NCI-H1417 (cell line): Measurements from ENCODE around the gene ARL8A.
"Not testable (repeated sequence)": the region's sequence is repeated elsewhere in the genome, so short reads cannot be mapped to it uniquely, and the experiment has no call there.

Experiments used
- DNase-seq, 3 experiments: peaks; one replicate each; lab custom pipeline; 2025; lab: John Stamatoyannopoulos, UW

Gene ARL8A

GRCh38 chr1:202158810-202159533 is 14.4 kb upstream of the ARL8A start:
- DNase-seq: no peak

DNA sequence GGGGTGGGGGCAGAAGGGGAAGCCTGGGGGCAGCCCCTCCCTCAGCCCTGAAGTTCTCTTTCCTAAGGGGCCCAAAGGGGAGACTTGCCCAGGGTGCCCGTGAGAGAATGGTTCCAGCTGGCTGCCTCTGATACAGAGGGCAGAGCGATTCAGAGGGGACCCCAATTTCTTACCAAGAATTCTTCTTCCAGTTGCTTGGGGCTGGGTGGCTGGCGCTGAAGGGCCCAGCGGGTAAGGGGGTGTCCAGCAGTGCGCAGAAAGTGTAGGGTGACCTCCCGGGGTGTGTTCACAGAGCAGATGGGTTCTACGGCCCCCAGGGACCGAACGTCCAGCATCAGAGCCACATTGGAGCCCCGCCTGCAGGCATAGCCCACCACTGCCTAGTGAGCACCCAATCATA is 13.4 kb upstream of the ARL8A start:
- no peak for DNase-seq

DNA sequence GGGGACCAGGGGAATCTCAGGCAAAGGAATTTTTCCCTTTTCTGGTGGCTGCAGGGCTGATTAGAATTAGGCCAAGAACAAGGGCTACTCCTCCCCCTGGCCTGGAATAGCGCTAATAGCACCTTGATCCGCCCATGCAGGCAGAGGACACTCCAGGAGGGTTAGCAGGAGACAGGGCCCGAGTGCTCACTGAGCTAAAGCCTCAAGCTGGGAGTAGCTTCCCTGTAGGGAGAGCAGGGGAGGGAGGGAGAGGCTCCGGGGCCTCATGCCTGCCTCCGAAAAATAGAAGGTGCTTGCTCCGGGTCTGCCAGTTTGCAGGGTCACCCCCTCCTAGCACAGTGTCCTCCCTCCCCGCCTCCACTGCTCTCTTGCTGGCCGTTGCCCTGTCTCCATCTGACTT is 12.1 kb upstream of the ARL8A start:
- no peak for DNase-seq

GRCh38 chr1:202155478-202156021 is 11.0 kb upstream of the ARL8A start:
- DNase-seq: peak in 1 of 3 experiments; percentile 15

DNA sequence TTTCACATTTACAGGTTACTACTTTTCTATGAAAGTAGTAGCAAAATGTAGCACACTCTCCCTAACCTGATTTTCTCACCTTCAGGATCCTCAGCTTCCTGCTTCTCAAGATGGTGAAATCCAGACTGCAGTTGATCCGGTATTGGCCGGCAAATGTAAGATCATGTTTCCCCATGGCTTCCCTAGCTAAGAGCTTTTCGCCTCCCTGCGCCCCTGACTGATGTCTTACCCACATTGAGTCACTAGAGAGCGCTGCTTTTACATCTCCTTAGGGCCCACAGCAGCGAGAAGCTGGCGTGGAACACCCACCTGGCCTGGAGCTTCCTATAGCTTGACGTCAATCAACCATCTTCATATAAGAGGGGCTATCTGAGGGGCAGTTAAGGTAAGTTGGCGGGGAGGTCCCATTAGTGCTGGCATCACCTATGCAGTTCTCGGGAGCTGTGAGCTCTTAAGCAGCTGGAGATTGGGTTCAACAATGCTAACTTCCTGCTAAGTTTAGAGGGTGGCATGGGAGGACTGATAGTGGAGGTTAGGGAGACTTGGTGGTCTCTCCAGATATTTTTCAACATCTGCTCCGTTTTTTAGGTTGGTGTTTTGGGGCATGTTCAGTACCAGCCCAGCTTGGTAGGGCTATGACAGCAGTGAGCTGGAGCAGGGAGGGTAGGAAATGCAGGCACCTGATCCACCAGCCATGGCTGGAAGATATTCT is 10.4 kb upstream of the ARL8A start:
- peak in 2 of 3 experiments; percentile 30 to 92 for DNase-seq

DNA sequence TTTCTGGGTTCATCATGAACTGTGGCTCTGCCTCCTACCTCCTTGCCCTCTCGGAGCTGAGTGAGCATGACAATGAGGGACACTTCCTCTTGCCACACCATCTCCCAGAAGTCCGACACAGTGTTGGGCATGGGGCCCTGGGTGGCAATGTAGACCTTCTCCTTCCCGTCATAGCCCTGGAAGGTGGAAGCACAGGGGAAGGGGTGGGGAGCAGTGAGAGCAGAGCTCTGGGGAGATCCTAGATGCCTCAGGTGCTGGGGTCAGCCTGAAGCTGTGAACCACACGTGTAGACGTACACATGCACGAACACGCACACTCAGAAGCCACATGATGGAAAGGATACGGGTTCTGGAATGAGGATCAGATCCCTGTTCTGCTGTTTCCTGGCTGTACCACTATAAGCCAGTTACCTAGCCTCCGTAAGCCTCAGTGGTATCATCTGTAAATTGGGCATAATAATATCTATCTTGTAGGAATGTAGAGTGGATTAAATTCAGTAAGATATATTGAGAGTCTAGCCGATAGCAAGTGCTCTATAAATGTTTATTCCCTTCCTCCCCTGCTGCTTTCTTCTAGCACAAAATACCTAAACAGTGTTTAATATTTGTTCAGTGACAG is 9.7 kb upstream of the ARL8A start:
- DNase-seq: no peak

DNA sequence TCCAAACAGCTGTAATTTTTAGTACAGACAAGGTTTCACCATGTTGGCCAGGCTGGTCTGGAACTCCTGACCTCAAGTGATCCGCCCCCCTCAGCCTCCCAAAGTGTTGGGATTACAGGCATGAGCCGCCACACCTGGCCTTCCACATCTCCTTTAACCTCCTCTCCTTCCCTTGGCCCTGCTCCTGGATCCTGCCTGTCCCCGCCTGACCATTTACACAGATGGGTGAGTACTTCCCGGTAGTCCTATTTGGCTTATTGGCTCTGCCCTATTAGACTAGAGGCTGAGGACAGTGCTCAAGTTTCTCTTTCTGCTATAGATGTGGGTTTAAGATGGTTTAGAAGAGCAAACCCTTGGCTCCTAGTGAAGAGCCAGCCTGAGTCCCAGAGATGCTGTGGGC is 8.7 kb upstream of the ARL8A start:
- DNase-seq: no peak

DNA sequence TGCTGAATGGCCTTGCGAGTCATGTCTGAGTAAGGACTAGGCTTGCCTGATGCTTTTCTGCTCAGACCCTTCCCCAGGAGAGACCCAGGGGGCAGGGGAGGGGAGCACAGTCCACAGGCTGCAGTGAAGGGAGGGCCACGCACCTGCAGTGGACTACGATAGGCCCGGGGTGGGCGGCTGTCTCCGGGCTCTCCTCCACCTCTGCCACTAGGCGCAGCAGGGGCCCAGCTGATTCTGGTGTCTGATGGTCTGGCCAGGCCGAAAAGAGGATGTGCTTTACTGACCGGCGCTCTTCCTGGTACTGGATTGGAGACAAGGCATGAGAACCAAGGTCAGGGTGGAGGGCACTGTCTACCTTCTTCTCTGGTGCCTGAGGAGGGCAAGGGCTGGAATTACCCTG is 7.9 kb upstream of the ARL8A start:
- DNase-seq: no peak

GRCh38 chr1:202151045-202151444 is 6.5 kb upstream of the ARL8A start:
- no peak for DNase-seq

- DNase-seq: no peak
Measured at GRCh38 chr1:202150602-202151001, 6.1 kb upstream of the ARL8A start.

- no peak for DNase-seq
Measured at GRCh38 chr1:202150187-202150586, 5.7 kb upstream of the ARL8A start.

- no peak for DNase-seq
Measured at GRCh38 chr1:202149566-202149965, 5.0 kb upstream of the ARL8A start.

GRCh38 chr1:202148391-202148790 is 3.9 kb upstream of the ARL8A start:
- DNase-seq: no peak

GRCh38 chr1:202146993-202147392 is 2.5 kb upstream of the ARL8A start:
- peak in 1 of 3 experiments; percentile 25 for DNase-seq

DNA sequence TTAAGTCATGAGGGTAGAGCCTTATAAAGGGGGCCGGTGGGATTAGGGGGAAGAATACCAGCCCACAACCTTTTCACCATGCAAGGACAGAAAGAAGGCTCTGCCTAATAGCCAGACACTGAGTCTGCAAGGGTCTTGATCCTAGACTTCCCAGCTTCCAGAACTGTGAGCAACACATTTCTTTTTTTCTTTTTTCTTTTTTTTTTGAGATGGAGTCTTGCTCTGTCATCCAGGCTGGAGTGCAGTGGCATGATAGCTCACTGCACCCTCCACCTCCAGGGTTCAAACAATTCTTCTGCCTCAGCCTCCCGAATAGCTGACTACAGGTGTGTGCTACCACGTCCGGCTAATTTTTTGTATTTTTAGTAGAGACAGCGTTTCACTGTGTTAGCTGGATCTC is 1.7 kb upstream of the ARL8A start:
- no peak for DNase-seq

DNA sequence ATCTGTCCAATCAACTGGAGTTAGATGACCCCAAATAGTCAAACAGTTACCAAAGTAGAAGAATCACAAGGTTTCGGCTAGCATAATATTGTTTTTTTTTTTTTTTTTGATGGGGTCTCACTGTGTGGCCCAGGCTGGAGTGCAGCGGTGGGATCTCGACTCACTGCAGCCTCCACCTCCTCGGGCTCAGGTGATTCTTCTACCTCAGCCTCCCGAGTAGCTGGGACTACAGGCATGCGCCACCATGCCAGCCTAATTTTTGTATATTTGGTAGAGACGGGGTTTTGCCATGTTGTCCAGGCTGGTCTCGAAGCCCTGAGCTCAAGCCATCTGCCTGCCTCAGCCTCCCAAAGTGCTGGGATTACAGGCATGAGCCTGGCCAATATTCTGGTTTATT is 1.2 kb upstream of the ARL8A start:
- not testable (repeated sequence) for DNase-seq

DNA sequence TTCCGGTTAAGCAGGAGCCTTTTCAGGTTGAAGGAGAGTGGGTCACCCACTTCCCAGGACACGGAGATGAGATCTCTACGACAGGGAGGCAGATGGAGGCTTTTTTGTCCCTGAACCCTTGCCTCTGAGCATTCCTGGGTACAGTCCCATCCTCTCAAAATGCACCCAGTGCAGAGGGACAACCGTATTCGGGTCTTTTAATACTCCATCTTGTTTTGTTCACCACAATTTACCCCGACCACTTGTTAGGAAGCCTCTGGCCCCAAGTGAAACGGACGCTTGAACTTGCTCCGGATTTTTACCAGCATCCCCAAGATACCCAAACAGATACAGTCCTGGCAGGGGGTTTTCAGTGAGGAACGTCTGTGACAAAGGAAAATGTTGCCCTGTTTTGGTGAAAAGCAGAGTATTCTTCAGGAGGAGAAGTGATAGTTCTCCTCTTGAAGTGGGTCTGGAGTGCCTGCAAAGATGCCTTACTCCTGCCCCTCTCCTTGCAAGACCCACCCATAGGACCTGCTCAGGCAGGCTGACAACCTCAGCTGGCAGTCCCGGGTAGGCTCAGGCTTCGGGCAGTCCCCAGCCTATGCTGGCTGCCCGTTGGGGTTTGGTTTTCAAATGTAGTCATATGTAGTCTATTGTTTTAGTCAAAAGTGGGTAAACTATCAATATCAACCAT is 669 bp upstream of the ARL8A start:
- peak in 1 of 3 experiments; percentile 51 for DNase-seq

- DNase-seq: peak in 2 of 3 experiments; percentile 39 to 49
Measured at GRCh38 chr1:202143768-202144401, 652 bp downstream of the ARL8A start.

- peak in 1 of 3 experiments; percentile 46 for DNase-seq
Measured at GRCh38 chr1:202143011-202143767, 1.3 kb downstream of the ARL8A start.

- not testable (repeated sequence) for DNase-seq
Measured at GRCh38 chr1:202141468-202141867, 3.1 kb downstream of the ARL8A start.

GRCh38 chr1:202140833-202141232 is 3.7 kb downstream of the ARL8A start:
- no peak for DNase-seq
